ENCODE measurements around the gene LYSET. TPM values are rescaled to one million over a fixed set of nuclear protein-coding genes. Genes with fewer than 3 reads are reported as not detected.
"Not testable (repeated sequence)": the region's sequence is repeated elsewhere in the genome, so short reads cannot be mapped to it uniquely, and the experiment has no call there.

Gene LYSET, protein sequence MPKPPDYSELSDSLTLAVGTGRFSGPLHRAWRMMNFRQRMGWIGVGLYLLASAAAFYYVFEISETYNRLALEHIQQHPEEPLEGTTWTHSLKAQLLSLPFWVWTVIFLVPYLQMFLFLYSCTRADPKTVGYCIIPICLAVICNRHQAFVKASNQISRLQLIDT
- polyA plus RNA-seq (ENCODE audit: insufficient read length): 16.0 TPM

DNA sequence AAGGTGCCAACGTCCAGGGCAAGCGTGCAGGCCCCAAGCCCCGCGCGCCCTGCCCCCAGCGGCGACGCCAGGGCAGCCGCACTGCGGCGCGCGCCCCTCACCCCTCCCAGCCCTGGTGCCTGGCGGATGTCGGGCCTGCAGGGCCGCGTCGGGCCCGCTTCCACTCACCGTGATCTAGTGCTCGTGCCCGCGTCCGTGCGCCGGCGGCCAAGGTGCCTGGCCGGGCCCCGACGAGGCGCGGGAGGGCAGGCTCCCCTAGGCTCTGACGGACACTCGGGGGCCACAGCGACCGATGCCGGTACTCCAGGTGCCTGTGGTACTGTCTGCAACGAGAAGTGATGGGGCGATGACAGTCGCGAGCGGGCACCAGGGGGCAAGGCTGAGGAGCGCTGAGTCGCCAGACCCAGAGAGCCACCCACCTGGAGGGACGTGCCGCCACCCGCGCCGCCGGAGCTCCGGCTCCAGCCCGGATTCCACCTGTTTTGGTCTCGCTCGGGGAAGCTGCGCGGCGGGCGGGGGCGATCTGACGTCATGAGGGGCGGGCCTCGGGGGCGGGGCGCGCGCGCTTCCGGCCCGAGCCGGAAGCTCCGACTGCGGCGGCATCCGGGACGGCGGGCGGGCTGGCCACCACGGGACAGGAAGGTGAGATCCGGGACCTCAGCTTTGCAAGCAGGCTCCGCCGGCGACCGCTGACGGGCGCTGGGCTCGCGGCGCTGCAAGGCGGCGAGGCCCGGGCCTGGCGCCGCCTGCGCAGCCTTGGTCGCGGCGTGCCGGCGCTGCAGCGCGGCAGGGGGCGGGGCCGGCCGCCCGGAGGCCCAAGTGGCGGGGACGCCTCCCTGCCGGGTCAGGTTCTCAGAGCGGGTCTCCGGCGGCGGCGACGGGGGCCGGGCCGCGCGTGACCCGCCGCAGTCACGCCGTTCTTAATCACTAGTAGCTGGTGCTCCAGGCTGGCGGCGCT lies at the start of gene LYSET, which contains the start of gene MOAP1:
Gene LYSET, plus strand, starts transcription at position 927 of the 958 bp plus-strand sequence. CDS start 89 bp downstream, outside the sequence.
Gene MOAP1, minus strand, starts transcription at position 507 of the 958 bp plus-strand sequence. CDS start 655 bp downstream, outside the sequence.
- peak; percentile 85 for DNase-seq

DNA sequence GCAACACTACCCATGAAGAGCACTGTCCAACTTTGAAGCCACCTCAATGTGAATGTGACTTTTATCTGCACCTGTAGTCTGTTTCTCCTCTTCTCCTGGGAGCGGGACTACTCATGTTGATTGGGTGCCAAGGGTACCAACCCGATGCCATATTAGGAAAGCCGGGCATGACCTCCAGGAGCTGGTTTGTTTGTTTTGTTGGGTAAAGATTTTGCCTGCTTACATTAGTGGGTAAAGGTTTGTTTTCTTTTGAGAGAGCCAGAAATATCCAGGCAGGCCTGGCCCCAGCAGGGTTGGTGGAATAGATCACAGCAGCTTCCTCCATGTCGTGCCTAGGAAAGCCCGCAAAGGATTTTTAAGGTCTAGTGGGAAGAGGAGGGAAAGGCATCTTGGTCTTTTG lies 49.7 kb upstream of the LYSET start:
- no peak for DNase-seq

- no peak for DNase-seq
Measured at GRCh38 chr14:93136009-93136408, 49.1 kb upstream of the LYSET start.

- not testable (repeated sequence) for DNase-seq
Measured at GRCh38 chr14:93136508-93136907, 48.6 kb upstream of the LYSET start.

GRCh38 chr14:93137864-93138263 lies 47.3 kb upstream of the LYSET start:
- DNase-seq: no peak

DNA sequence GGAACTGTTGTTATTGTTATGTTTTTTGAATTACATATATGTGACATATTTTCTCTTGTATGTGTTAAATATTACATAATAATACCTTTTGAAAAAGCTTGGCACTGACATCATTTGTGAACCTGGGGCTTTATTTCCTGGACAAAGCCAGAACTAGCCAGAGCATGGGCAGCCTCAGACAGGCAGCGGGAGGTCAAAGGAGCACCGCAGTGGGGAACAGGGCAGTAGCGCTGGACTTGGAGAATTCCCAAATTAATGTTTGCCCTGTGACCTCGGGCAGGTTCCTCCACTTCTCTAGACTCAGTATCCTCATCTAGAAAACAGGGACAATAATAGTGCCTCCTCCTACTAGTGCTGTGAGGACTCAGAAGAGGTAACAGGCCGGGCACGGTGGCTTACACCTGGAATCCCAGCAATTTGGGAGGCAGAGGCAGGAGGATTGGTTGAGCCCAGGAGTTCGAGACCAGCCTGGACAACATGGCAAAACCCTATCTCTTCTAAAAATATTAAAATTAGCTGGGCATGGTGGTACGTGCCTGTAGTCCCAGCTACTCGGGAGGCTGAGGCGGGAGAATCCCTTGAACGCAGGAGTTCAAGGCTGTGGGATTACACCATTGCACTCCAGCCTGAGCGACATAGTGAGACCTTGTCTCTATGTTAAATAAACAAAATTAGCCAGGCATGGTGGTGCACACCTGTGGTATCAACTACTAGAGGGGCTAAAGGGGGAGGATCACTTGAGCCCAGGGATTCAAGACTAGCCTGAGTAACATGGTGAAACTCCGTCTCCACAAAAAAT lies 42.1 kb upstream of the LYSET start:
- DNase-seq: no peak

GRCh38 chr14:93146119-93146518 lies 39.0 kb upstream of the LYSET start:
- DNase-seq: no peak

DNA sequence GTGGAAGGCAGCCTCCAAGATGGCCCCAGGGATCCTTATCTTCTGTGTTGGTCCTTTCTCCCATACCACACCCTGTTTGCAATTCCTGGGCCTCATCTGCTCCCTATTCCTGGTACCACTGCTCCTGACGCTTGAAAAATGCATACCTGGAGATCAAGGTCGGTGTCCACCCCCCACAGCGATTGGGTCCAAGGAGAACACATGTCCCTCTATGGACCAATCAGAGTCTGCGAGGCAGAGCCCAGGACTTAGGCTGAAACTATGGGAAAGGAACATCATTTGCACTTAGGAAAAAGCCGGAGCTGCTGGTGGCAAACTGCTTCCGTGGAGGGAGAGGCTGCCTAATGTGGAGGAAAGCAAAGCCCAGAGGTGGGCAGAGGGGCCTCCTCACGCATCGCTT lies 36.1 kb upstream of the LYSET start:
- no peak for DNase-seq

DNA sequence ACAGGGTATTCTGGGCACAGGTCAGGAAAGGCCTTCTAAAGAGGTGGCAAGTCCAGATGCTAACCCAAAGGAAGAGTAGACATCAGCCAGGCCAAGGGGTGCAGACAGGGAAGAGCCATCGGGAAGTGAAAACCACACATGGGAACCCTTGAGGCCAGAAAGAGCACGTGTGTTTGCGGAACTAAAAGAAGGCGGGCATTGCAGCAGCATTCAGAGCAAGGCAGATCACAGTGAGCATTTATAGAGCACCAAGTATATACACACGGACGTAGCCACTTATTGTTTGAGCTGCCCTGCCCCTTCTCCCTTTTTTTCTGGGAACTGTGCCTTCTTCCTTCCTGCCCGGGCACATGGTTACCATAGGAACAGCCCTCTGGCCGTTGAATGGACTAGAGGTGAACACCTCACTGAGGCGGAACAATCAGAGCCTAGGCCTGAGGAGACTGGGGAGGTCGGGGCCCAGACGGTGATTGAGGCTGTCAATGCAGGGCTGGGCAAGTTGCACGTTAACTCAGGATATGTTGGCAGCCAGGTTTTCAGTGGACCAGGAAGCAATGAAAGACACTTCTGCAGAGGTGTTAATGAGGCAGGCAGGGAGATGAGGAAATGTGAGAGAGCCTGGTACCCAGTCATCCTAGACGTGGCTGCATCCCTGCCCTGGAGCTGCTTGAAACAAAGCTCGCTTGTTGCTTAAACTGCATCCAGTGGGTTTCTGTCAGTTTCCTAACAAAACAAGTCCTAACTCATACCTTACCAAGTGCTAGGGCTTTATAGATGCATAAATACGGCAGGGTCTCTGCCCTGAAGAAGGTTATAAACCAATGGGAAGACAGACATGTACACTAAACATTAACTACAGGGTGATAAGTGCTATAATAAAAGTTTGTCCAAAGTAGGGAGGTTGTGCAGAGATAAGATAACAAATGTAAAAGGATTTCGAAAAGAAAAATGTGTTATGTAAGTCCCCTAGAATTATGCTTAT lies 34.6 kb upstream of the LYSET start:
- DNase-seq: no peak

- DNase-seq: no peak
Measured at GRCh38 chr14:93153121-93153520, 32.0 kb upstream of the LYSET start.

GRCh38 chr14:93155667-93156066 lies 29.4 kb upstream of the LYSET start:
- DNase-seq: no peak

GRCh38 chr14:93156693-93157369 lies 28.3 kb upstream of the LYSET start:
- DNase-seq: no peak

- not testable (repeated sequence) for DNase-seq
Measured at GRCh38 chr14:93158349-93158748, 26.8 kb upstream of the LYSET start.

DNA sequence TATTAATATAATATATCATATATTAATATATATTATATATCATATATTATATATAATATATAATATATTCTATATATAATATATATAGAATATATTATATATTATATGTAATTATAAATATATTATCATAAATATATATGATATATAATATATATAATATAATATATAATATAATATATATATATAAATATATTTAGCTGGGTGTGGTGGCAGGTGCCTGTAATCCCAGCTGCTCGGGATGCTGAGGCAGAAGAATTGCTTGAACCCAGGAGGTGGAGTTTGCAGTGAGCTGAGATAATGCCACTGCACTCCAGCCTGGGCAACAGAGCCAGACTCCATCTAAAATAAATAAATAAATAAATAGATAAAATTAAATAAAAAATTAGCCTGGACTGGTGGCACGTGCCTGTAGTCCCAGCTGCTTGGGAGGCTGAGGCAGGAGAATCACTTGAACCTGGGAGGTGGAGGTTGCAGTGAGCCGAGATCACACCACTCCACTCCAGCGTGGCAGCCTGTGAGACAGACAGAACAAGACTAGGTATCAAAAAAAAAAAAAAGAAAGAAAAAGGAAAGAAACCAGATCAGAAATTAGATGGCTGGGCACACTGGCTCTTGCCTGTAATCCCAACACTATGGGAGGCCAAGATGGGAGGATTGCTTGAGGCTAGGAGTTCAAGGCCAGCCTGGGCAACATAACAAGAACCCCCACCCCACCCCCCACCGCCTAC lies 25.3 kb upstream of the LYSET start:
- DNase-seq: not testable (repeated sequence)

GRCh38 chr14:93160353-93160801 lies 24.7 kb upstream of the LYSET start:
- DNase-seq: no peak

- DNase-seq: no peak
Measured at GRCh38 chr14:93161411-93161940, 23.6 kb upstream of the LYSET start.

GRCh38 chr14:93163564-93163963 lies 21.6 kb upstream of the LYSET start:
- DNase-seq: no peak

GRCh38 chr14:93165271-93166265 lies 19.5 kb upstream of the LYSET start:
- not testable (repeated sequence) for DNase-seq
